HepG2 (cell line): ENCODE results near the gene ERCC2. TPM values are rescaled to one million over a fixed set of nuclear protein-coding genes. Genes with fewer than 3 reads are reported as not detected.

Experiments
- ATAC-seq: fragments of 200-7000 bp; cut with Tn5 transposase; 3 replicates; pipeline ENCODE4 v1.9.1; 2020; ENCODE audit warnings: mild to moderate bottlenecking, moderate library complexity
- BruUV-seq: library from RNA; stranded (reverse); fragments of 400-500 nt; replicated peaks from 2 replicates; lab custom pipeline; 2021; lab: Mats Ljungman, UMichigan
- CTCF ChIA-PET: fragments of 300-600 bp; formaldehyde crosslinking; extraction: SDS; loops from one replicate; lab custom pipeline; 2021; ENCODE audit warnings: low total read pairs, inconsistent platforms, low intra/inter-chr PET ratio; lab: Yijun Ruan, JAX
- POLR2A ChIA-PET: fragments of 350-600 bp; sonication (Branson Sonifier 250); formaldehyde crosslinking; loops from one replicate; lab custom pipeline; 2020; ENCODE audit warnings: antibody characterized with exemption, inconsistent platforms; lab: Yijun Ruan, JAX
- DNase-seq: peaks from one replicate; pipeline ENCODE4 v3.0.0-alpha.2; 2015; ENCODE audit warnings: low spot score
- FAIRE-seq: peaks from 3 replicates; lab custom pipeline; 2011; peaks lifted over from hg19 to GRCh38; lab: Jason Lieb, UNC
- H2AFZ ChIP-seq: one replicate; pipeline ENCODE4 v1.6.1; 2011; ENCODE audit warnings: low read length, inconsistent platforms
- H3K27ac ChIP-seq: fragments of 300-600 bp; 3 replicates; pipeline ENCODE4 v1.8.0; 2011; ENCODE audit warnings: mixed run types, mild to moderate bottlenecking, mixed read lengths, low read length, inconsistent platforms; ENCODE audit not compliant: insufficient read depth; ENCODE audit errors: extremely low read length
- H3K27me3 ChIP-seq, 2 experiments: fragments of 200-600 bp in 1 of 2; 2 replicates in 1 of 2; 3 replicates in 1 of 2; pipeline versions ENCODE4 v1.6.0 to v1.8.0; 2011; ENCODE audit warnings: low read length in 2 of 2, mild to moderate bottlenecking in 2 of 2, moderate library complexity in 2 of 2, inconsistent platforms in 1 of 2; ENCODE audit not compliant: insufficient read depth in 2 of 2, control insufficient read depth in 1 of 2
- H3K36me3 ChIP-seq, 2 experiments: fragments of 200-600 bp in 1 of 2; replicated peaks in 1 of 2; 2 replicates in 1 of 2; 3 replicates in 1 of 2; pipeline versions ENCODE4 v1.5.1 to v1.8.0; 2011; ENCODE audit warnings: low read length in 2 of 2, inconsistent platforms in 1 of 2; ENCODE audit not compliant: insufficient read depth in 2 of 2, control insufficient read depth in 1 of 2
- H3K4me1 ChIP-seq: 2 replicates; pipeline ENCODE4 v1.5.1; 2012; ENCODE audit warnings: low read length, inconsistent platforms; ENCODE audit not compliant: insufficient read depth
- H3K4me2 ChIP-seq: 2 replicates; pipeline ENCODE4 v1.6.0; 2011; ENCODE audit warnings: low read depth, low read length, inconsistent platforms
- H3K4me3 ChIP-seq, 3 experiments: fragments of 200-600 bp in 1 of 3; sonication (generic), shearing (Covaris generic) in 1 of 3; replicated peaks in 1 of 3; 2 replicates each; pipeline ENCODE4 v1.5.1; 2011 to 2016; ENCODE audit warnings: low read length in 3 of 3, inconsistent platforms in 2 of 3, low read depth in 2 of 3, mild to moderate bottlenecking in 2 of 3, control low read depth in 1 of 3, mixed read lengths in 1 of 3; ENCODE audit not compliant: insufficient read depth in 1 of 3
- H3K79me2 ChIP-seq: one replicate; pipeline ENCODE4 v1.6.1; 2011; ENCODE audit warnings: low read length, inconsistent platforms; ENCODE audit not compliant: insufficient read depth
- H3K9ac ChIP-seq: 2 replicates; pipeline ENCODE4 v1.6.0; 2011; ENCODE audit warnings: mild to moderate bottlenecking, low read depth, low read length, inconsistent platforms; ENCODE audit not compliant: insufficient read depth
- H3K9me3 ChIP-seq: 2 replicates; pipeline ENCODE4 v1.5.1; 2012; ENCODE audit warnings: mild to moderate bottlenecking, low read length
- H4K20me1 ChIP-seq: 2 replicates; pipeline ENCODE4 v1.6.0; 2011; ENCODE audit warnings: inconsistent platforms, mild to moderate bottlenecking, low read length, moderate library complexity; ENCODE audit not compliant: insufficient read depth
- ASH2L ChIP-seq: fragments of 300-600, 200-600 bp; sonication (generic); IDR thresholded peaks from 2 replicates; pipeline ENCODE4 v1.7.0; 2017; ENCODE audit warnings: low read depth, mild to moderate bottlenecking, moderate library complexity, mixed read lengths, low read length; ENCODE audit not compliant: insufficient read length
- JUND ChIP-seq: sonication (generic); formaldehyde crosslinking; IDR thresholded peaks from 2 replicates; pipeline ENCODE4 v1.8.0; 2022; ENCODE audit warnings: mild to moderate bottlenecking, missing genetic modification reagents
- MTF1 ChIP-seq: sonication (generic); formaldehyde crosslinking; IDR thresholded peaks from 2 replicates; pipeline ENCODE4 v1.5.0; 2020; ENCODE audit warnings: missing genetic modification reagents
- RNF2 ChIP-seq: fragments of 450-650 bp; conservative IDR thresholded peaks from 2 replicates; pipeline ENCODE4 v1.6.1; 2016; ENCODE audit warnings: low read depth
- SALL1 ChIP-seq: sonication (generic); formaldehyde crosslinking; IDR thresholded peaks from 2 replicates; pipeline ENCODE4 v1.8.0; 2022; ENCODE audit warnings: mild to moderate bottlenecking, missing genetic modification reagents
- ZNF101 ChIP-seq: sonication (generic); formaldehyde crosslinking; IDR thresholded peaks from 2 replicates; pipeline ENCODE4 v1.4.0; 2020; ENCODE audit warnings: mild to moderate bottlenecking, low read depth, missing genetic modification reagents, borderline replicate concordance
- ZNF205 ChIP-seq: IDR thresholded peaks from 2 replicates; pipeline ENCODE4 v1.6.1; 2018; ENCODE audit warnings: missing biosample characterization, missing genetic modification reagents
- ZNF3 ChIP-seq: IDR thresholded peaks from 2 replicates; pipeline ENCODE4 v1.7.0; 2017; ENCODE audit warnings: inconsistent platforms
- ZNF317 ChIP-seq: sonication (generic); formaldehyde crosslinking; IDR thresholded peaks from 2 replicates; pipeline ENCODE4 v1.5.0; 2020; ENCODE audit warnings: mild to moderate bottlenecking, missing genetic modification reagents
- ZSCAN21 ChIP-seq: sonication (generic); formaldehyde crosslinking; IDR thresholded peaks from 2 replicates; pipeline ENCODE4 v1.8.0; 2022; ENCODE audit warnings: mild to moderate bottlenecking, missing genetic modification reagents, moderate library complexity, borderline replicate concordance
- ZSCAN30 ChIP-seq: sonication (generic); formaldehyde crosslinking; IDR thresholded peaks from 2 replicates; pipeline ENCODE4 v1.5.0; 2020; ENCODE audit warnings: mild to moderate bottlenecking, missing genetic modification reagents
- WGBS: methylation state at CpG from one replicate; pipeline ENCODE4 v1.1.6; 2017; ENCODE audit warnings: low lambda C conversion rate; 5-methylcytosine and 5-hydroxymethylcytosine counted together
- in situ Hi-C: cut with HindIII; loops from 2 replicates; pipeline ENCODE4 v1.10.0; 2017; ENCODE audit warnings: low pct_unique_long_range_greater_than_20kb; ENCODE audit not compliant: extremely low pct_ligation_motif_present
- intact Hi-C: fragments of 100-400 bp; cut with micrococcal nuclease; formaldehyde crosslinking; loops from one replicate; pipeline ENCODE4 v1.10.0; 2022; ENCODE audit not compliant: unreplicated experiment
- polyA plus RNA-seq, 8 experiments: library from polyadenylated mRNA; depleted of rRNA in 3 of 8; stranded (reverse) in 7 of 8; unstranded in 1 of 8; fragments of >200 nt; fragmentation: Illumina TruSeq in 4 of 8; extraction: Trizol in 4 of 8; gene quantifications; 2 replicates each; pipeline versions ENCODE4 v1.2.1 to v1.2.3, GENCODE V29; 2011 to 2016; ENCODE audit warnings: low read depth in 4 of 8, missing spikeins in 1 of 8, mixed read lengths in 1 of 8; ENCODE audit not compliant: insufficient read depth in 1 of 8
- total RNA-seq, 5 experiments: library from RNA; depleted of rRNA; stranded (reverse); fragments of >200 nt; fragmentation: Illumina TruSeq; extraction: Trizol; gene quantifications; 2 replicates each; pipeline ENCODE4 v1.2.3, GENCODE V29; 2016; ENCODE audit warnings: low read depth in 1 of 5
- TF ChIP-seq, protein P1 (sequence below): sonication (generic); formaldehyde crosslinking; IDR thresholded peaks from 2 replicates; pipeline ENCODE4 v1.4.0; 2020; ENCODE audit warnings: mild to moderate bottlenecking, missing genetic modification reagents
- TF ChIP-seq, protein P2 (sequence below): sonication (generic); formaldehyde crosslinking; IDR thresholded peaks from 2 replicates; pipeline ENCODE4 v1.8.0; 2022; ENCODE audit warnings: missing genetic modification reagents, low read depth, mild to moderate bottlenecking, borderline replicate concordance
- TF ChIP-seq, protein P3 (sequence below): sonication (generic); formaldehyde crosslinking; IDR thresholded peaks from 2 replicates; pipeline ENCODE4 v1.5.0; 2020; ENCODE audit warnings: missing genetic modification reagents

ERCC2 gene
- total and polyA plus RNA-seq, 2 of the 13 experiments (the other 11 are each of a cell fraction or from before 2014, with no cell fraction given), result 25.4 to 49.2 TPM

DNA sequence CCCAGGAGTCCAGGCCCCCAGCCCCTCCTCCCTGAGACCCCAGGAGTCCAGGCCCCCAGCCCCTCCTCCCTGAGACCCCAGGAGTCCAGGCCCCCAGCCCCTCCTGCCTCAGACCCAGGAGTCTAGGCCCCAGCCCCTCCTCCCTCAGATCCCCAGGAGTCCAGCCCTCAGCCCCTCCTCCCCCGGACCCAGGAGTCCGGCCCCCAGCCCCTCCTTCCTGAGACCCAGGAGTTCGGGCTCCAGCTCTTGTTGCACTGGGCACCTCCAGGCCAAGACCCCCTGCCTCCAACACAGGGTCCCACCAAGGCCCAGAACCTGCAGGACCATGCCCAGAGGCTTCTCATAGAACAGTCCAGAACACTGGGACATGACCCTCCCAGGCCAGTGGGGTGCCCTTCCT is 49.5 kb upstream of the ERCC2 start:
- Histone ChIP-seq H3K4me1 (peaks cover 18% of the 10 kb centered on the region), H3K79me2 (peaks cover 9% of the 10 kb centered on the region), H3K36me3 (peaks cover 2 to 17% of the 10 kb centered on the region in 2 experiments; a peak in 2 of 5 replicates), H3K9ac (no peak overlapping the region), H3K27me3 (no peaks in the 10 kb centered on the region; a peak in 1 of 5 replicates), H3K9me3 (no peaks in the 10 kb centered on the region), H2AFZ (no peak overlapping the region), H3K4me3 (no peak overlapping the region), H4K20me1 (no peaks in the 10 kb centered on the region), H3K4me2 (no peak overlapping the region), H3K27ac (no peak overlapping the region)
- ATAC-seq (no peak), DNase-seq (no peak), FAIRE-seq (no peak)
- TF ChIP-seq ASH2L (no peak), ZNF3 (CRISPR knock-in tag) (no peak), ZSCAN21 (no peak), ZNF317 (no peak), SALL1 (CRISPR knock-in tag) (no peak), ZSCAN30 (CRISPR knock-in tag) (no peak), JUND (no peak), ZNF205 (no peak), MTF1 (CRISPR knock-in tag) (no peak), ZNF101 (CRISPR knock-in tag) (no peak), RNF2 (no peak)
- TF ChIP-seq, protein P1, sequence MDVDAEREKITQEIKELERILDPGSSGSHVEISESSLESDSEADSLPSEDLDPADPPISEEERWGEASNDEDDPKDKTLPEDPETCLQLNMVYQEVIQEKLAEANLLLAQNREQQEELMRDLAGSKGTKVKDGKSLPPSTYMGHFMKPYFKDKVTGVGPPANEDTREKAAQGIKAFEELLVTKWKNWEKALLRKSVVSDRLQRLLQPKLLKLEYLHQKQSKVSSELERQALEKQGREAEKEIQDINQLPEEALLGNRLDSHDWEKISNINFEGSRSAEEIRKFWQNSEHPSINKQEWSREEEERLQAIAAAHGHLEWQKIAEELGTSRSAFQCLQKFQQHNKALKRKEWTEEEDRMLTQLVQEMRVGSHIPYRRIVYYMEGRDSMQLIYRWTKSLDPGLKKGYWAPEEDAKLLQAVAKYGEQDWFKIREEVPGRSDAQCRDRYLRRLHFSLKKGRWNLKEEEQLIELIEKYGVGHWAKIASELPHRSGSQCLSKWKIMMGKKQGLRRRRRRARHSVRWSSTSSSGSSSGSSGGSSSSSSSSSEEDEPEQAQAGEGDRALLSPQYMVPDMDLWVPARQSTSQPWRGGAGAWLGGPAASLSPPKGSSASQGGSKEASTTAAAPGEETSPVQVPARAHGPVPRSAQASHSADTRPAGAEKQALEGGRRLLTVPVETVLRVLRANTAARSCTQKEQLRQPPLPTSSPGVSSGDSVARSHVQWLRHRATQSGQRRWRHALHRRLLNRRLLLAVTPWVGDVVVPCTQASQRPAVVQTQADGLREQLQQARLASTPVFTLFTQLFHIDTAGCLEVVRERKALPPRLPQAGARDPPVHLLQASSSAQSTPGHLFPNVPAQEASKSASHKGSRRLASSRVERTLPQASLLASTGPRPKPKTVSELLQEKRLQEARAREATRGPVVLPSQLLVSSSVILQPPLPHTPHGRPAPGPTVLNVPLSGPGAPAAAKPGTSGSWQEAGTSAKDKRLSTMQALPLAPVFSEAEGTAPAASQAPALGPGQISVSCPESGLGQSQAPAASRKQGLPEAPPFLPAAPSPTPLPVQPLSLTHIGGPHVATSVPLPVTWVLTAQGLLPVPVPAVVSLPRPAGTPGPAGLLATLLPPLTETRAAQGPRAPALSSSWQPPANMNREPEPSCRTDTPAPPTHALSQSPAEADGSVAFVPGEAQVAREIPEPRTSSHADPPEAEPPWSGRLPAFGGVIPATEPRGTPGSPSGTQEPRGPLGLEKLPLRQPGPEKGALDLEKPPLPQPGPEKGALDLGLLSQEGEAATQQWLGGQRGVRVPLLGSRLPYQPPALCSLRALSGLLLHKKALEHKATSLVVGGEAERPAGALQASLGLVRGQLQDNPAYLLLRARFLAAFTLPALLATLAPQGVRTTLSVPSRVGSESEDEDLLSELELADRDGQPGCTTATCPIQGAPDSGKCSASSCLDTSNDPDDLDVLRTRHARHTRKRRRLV (CRISPR knock-in tag), result no peak
- TF ChIP-seq, protein P2, sequence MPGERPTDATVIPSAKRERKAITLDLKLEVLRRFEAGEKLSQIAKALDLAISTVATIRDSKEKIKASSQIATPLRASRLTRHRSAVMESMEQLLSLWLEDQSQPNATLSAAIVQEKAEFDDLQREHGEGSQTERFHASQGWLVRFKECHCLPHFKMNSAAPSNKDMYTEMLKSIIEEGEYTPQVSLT (CRISPR knock-in tag), result no peak
- TF ChIP-seq, protein P3, sequence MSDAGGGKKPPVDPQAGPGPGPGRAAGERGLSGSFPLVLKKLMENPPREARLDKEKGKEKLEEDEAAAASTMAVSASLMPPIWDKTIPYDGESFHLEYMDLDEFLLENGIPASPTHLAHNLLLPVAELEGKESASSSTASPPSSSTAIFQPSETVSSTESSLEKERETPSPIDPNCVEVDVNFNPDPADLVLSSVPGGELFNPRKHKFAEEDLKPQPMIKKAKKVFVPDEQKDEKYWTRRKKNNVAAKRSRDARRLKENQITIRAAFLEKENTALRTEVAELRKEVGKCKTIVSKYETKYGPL, result no peak
- in situ Hi-C loops, result loop anchor here (10.0 kb wide), 1 partner anchor 55 kb away; no protein-coding TSS in a partner anchor
- intact Hi-C loops, result no loop called here
- CTCF ChIA-PET, result no interaction called here
- POLR2A ChIA-PET, result no interaction called here
- BruUV-seq, result no TSS peak
- no CpG with 5 or more reads among the region's 3 CpGs for WGBS
